H1 (cell line): ENCODE measurements around the gene FGB. TPM values are rescaled to one million over a fixed set of nuclear protein-coding genes. Genes with fewer than 3 reads are reported as not detected.

Source experiments
- polyA plus RNA-seq, 7 experiments: library from polyadenylated mRNA; depleted of rRNA in 3 of 7; stranded (reverse) in 5 of 7; unstranded in 2 of 7; fragments of >200 nt in 5 of 7; fragments of 200-250 nt in 2 of 7; gene quantifications; 1 replicate in 5 of 7; 2 replicates in 1 of 7; 4 replicates in 1 of 7; pipeline versions ENCODE4 v1.2.1 to v1.2.3, GENCODE V29; 2011 to 2013; ENCODE audit warnings: missing spikeins in 2 of 7, mixed read lengths in 2 of 7
- total RNA-seq: library from RNA; stranded (reverse); fragmentation: NEBNext Ultra II Directional; extraction: Animal tissue kit (Norgen Biotek cat#: 25700); gene quantifications from 2 replicates; pipeline ENCODE4 v1.2.1, GENCODE V29; 2021
- TF ChIP-seq, protein P1 (sequence below): IDR thresholded peaks from 2 replicates; pipeline ENCODE4 v1.6.1; 2012; ENCODE audit warnings: inconsistent platforms

FGB gene
- total and polyA plus RNA-seq, 2 of the 8 experiments (the other 6 are each of a cell fraction or from before 2014, with no cell fraction given): not detected

DNA sequence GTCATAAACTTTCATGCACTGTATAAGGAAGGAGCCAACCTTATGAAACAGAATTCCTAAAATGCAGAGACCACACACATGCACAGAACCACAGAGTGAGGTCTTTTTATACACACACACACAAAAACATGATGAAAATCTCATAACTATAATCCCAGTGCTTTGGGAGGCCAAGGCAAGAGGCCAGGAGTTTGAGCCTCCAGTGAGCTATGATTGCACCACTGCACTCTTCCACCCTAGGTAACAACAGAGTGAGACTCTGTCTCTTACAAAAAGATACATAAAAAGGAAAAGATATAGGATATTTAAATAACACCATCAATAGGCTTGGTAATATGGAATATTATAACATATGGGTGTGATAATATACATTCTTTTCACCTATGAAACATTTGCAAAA, 17.1 kb downstream of the FGB start (continued):
- TF ChIP-seq, protein P1, sequence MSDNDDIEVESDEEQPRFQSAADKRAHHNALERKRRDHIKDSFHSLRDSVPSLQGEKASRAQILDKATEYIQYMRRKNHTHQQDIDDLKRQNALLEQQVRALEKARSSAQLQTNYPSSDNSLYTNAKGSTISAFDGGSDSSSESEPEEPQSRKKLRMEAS: no peak
